Measurements from ENCODE around the gene C18orf63.

- TF ChIP-seq, protein P1, sequence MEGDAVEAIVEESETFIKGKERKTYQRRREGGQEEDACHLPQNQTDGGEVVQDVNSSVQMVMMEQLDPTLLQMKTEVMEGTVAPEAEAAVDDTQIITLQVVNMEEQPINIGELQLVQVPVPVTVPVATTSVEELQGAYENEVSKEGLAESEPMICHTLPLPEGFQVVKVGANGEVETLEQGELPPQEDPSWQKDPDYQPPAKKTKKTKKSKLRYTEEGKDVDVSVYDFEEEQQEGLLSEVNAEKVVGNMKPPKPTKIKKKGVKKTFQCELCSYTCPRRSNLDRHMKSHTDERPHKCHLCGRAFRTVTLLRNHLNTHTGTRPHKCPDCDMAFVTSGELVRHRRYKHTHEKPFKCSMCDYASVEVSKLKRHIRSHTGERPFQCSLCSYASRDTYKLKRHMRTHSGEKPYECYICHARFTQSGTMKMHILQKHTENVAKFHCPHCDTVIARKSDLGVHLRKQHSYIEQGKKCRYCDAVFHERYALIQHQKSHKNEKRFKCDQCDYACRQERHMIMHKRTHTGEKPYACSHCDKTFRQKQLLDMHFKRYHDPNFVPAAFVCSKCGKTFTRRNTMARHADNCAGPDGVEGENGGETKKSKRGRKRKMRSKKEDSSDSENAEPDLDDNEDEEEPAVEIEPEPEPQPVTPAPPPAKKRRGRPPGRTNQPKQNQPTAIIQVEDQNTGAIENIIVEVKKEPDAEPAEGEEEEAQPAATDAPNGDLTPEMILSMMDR (IDR thresholded peaks at IDR 0.05) = no peak
- TF ChIP-seq, protein P2, sequence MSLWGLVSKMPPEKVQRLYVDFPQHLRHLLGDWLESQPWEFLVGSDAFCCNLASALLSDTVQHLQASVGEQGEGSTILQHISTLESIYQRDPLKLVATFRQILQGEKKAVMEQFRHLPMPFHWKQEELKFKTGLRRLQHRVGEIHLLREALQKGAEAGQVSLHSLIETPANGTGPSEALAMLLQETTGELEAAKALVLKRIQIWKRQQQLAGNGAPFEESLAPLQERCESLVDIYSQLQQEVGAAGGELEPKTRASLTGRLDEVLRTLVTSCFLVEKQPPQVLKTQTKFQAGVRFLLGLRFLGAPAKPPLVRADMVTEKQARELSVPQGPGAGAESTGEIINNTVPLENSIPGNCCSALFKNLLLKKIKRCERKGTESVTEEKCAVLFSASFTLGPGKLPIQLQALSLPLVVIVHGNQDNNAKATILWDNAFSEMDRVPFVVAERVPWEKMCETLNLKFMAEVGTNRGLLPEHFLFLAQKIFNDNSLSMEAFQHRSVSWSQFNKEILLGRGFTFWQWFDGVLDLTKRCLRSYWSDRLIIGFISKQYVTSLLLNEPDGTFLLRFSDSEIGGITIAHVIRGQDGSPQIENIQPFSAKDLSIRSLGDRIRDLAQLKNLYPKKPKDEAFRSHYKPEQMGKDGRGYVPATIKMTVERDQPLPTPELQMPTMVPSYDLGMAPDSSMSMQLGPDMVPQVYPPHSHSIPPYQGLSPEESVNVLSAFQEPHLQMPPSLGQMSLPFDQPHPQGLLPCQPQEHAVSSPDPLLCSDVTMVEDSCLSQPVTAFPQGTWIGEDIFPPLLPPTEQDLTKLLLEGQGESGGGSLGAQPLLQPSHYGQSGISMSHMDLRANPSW (CRISPR knock-in tag; conservative IDR thresholded peaks at IDR 0.05; ENCODE audit: low read depth) = no peak
- TF ChIP-seq NR2C2 (CRISPR knock-in tag; IDR thresholded peaks at IDR 0.05) (no peak), ZNF512 (CRISPR knock-in tag; IDR thresholded peaks at IDR 0.05; ENCODE audit: borderline replicate concordance) (no peak)
- TF ChIP-seq, protein P3, sequence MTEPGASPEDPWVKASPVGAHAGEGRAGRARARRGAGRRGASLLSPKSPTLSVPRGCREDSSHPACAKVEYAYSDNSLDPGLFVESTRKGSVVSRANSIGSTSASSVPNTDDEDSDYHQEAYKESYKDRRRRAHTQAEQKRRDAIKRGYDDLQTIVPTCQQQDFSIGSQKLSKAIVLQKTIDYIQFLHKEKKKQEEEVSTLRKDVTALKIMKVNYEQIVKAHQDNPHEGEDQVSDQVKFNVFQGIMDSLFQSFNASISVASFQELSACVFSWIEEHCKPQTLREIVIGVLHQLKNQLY (CRISPR knock-in tag; IDR thresholded peaks at IDR 0.05) = no peak
- TF ChIP-seq, protein P4, sequence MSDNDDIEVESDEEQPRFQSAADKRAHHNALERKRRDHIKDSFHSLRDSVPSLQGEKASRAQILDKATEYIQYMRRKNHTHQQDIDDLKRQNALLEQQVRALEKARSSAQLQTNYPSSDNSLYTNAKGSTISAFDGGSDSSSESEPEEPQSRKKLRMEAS (CRISPR knock-in tag; IDR thresholded peaks at IDR 0.05) = no peak
These were observed 10.6 kb downstream of the C18orf63 start for GRCh38 chr18:74326231-74326630.
